SK-N-SH (cell line): ENCODE results near the gene TMEM26.

Experiments
- CHD2 ChIP-seq: fragments of 150-350 bp; IDR thresholded peaks from 2 replicates; pipeline ENCODE4 v1.6.1; 2018; ENCODE audit warnings: low read length; ENCODE audit not compliant: partially characterized antibody
- CTCF ChIP-seq: fragments of 200-600 bp; sonication (generic); IDR thresholded peaks from 2 replicates; pipeline ENCODE4 v1.6.1; 2017; ENCODE audit warnings: antibody characterized with exemption, mild to moderate bottlenecking, moderate library complexity
- FOXM1 ChIP-seq: IDR thresholded peaks from 2 replicates; pipeline ENCODE4 v1.4.0; 2012; ENCODE audit warnings: low read depth, mild to moderate bottlenecking
- GABPA ChIP-seq: IDR thresholded peaks from 2 replicates; pipeline ENCODE4 v1.4.0; 2012; ENCODE audit warnings: low read depth, mild to moderate bottlenecking
- JUND ChIP-seq: IDR thresholded peaks from 2 replicates; pipeline ENCODE4 v1.4.0; 2012
- MXI1 ChIP-seq: IDR thresholded peaks from 2 replicates; pipeline ENCODE4 v1.6.1; 2012; ENCODE audit warnings: mild to moderate bottlenecking, low read depth, low read length, improper control_type of control experiment
- NFIC ChIP-seq: IDR thresholded peaks from 2 replicates; pipeline ENCODE4 v1.4.0; 2012; ENCODE audit warnings: borderline replicate concordance
- TAF1 ChIP-seq: IDR thresholded peaks from 2 replicates; pipeline ENCODE4 v1.6.1; 2012; ENCODE audit warnings: low read depth, mild to moderate bottlenecking, low read length, moderate library complexity, borderline replicate concordance

- TF ChIP-seq GABPA (no peak), TAF1 (no peak), CTCF (no peak), CHD2 (no peak), NFIC (no peak), JUND (no peak), MXI1 (no peak), FOXM1 (no peak)
Observed at GRCh38 chr10:61415824-61416223, 37.4 kb downstream of the TMEM26 start.
